ENCODE results near the gene CELF6.
A peak's percentile ranks its signal among the peaks of the same experiment; 100 is the strongest.
"Not testable (repeated sequence)": the region's sequence is repeated elsewhere in the genome, so short reads cannot be mapped to it uniquely, and the experiment has no call there.

CELF6 gene

GRCh38 chr15:72315706-72316370 lies 4.1 kb downstream of the CELF6 start:
- no peak for DNase-seq

GRCh38 chr15:72313881-72314280 lies 6.1 kb downstream of the CELF6 start:
- DNase-seq, result no peak

- no peak for DNase-seq
Observed at GRCh38 chr15:72313448-72313840, 6.5 kb downstream of the CELF6 start.

- peak; percentile 27 for DNase-seq
Observed at GRCh38 chr15:72312605-72313447, 7.1 kb downstream of the CELF6 start.

GRCh38 chr15:72307026-72307425 lies 12.9 kb downstream of the CELF6 start:
- DNase-seq, result no peak

- peak; percentile 11 for DNase-seq
Observed at GRCh38 chr15:72306211-72306785, 13.7 kb downstream of the CELF6 start.

- no peak for DNase-seq
Observed at GRCh38 chr15:72304596-72304995, 15.4 kb downstream of the CELF6 start.

GRCh38 chr15:72302955-72303354 lies 17.0 kb downstream of the CELF6 start:
- no peak for DNase-seq

- DNase-seq, result no peak
Observed at GRCh38 chr15:72289597-72290325, 30.2 kb downstream of the CELF6 start.

GRCh38 chr15:72288796-72289596 lies 31.0 kb downstream of the CELF6 start:
- DNase-seq, result no peak

- DNase-seq, result peak; percentile 14
Observed at GRCh38 chr15:72285927-72286516, 33.9 kb downstream of the CELF6 start.

- no peak for DNase-seq
Observed at GRCh38 chr15:72285402-72285801, 34.6 kb downstream of the CELF6 start.

GRCh38 chr15:72284781-72285180 lies 35.2 kb downstream of the CELF6 start:
- no peak for DNase-seq

- no peak for DNase-seq
Observed at GRCh38 chr15:72281713-72282112, 38.2 kb downstream of the CELF6 start.

GRCh38 chr15:72280751-72281150 lies 39.2 kb downstream of the CELF6 start:
- DNase-seq, result no peak

- DNase-seq, result no peak
Observed at GRCh38 chr15:72278737-72279136, 41.2 kb downstream of the CELF6 start.

GRCh38 chr15:72276326-72276700 lies 43.6 kb downstream of the CELF6 start:
- DNase-seq, result no peak

GRCh38 chr15:72275635-72276325 lies 44.2 kb downstream of the CELF6 start:
- not testable (repeated sequence) for DNase-seq

GRCh38 chr15:72272997-72273352 lies 47.0 kb downstream of the CELF6 start:
- DNase-seq, result no peak

- DNase-seq, result peak; percentile 99
Observed at GRCh38 chr15:72272213-72272996, 47.6 kb downstream of the CELF6 start, which contains the start of gene PARP6. PARP6 (minus strand) TSS chr15:72272554; CDS start chr15:72267477, 5,077 bp downstream.

GRCh38 chr15:72271895-72272212 lies 48.1 kb downstream of the CELF6 start:
- no peak for DNase-seq

Measured in activated effector memory CD4-positive, alpha-beta T cell treated with Interleukin-2 at 50 U/mL for 16 hours (primary cell).